Mesenchymal stem cell (in vitro differentiated cells and primary cell): ENCODE results near the gene PANK1.

Source experiments
- DNase-seq: peaks from one replicate; pipeline ENCODE4 v3.0.0-alpha.2; 2013
- H2AFZ ChIP-seq: one replicate; pipeline ENCODE4 v1.6.1; 2013; ENCODE audit warnings: low read depth, mild to moderate bottlenecking, control low read depth, inconsistent platforms, low read length, moderate library complexity
- H2AK5ac ChIP-seq: 2 replicates; pipeline ENCODE4 v1.6.1; 2013; ENCODE audit warnings: low read length, moderate library complexity, mild to moderate bottlenecking, inconsistent platforms; ENCODE audit not compliant: severe bottlenecking
- H2BK120ac ChIP-seq: one replicate; pipeline ENCODE4 v1.6.1; 2013; ENCODE audit warnings: low read depth, mild to moderate bottlenecking, inconsistent platforms, low read length, moderate library complexity
- H2BK12ac ChIP-seq, 2 experiments: one replicate each; pipeline ENCODE4 v1.6.1; 2013; ENCODE audit warnings: inconsistent platforms in 2 of 2, low read length in 2 of 2, mild to moderate bottlenecking in 2 of 2, moderate library complexity in 2 of 2, control low read depth in 1 of 2
- H2BK15ac ChIP-seq: one replicate; pipeline ENCODE4 v1.6.1; 2013; ENCODE audit warnings: mild to moderate bottlenecking, low read depth, inconsistent platforms; ENCODE audit not compliant: poor library complexity, severe bottlenecking
- H2BK5ac ChIP-seq: 2 replicates; pipeline ENCODE4 v1.6.1; 2013; ENCODE audit warnings: low read depth, mild to moderate bottlenecking, low read length, control low read depth, inconsistent platforms; ENCODE audit not compliant: poor library complexity, severe bottlenecking
- H3K14ac ChIP-seq, 2 experiments: one replicate each; pipeline ENCODE4 v1.6.1; 2013; ENCODE audit warnings: inconsistent platforms in 2 of 2, low read length in 2 of 2, control low read depth in 1 of 2, mild to moderate bottlenecking in 1 of 2, moderate library complexity in 1 of 2
- H3K18ac ChIP-seq, 2 experiments: one replicate each; pipeline ENCODE4 v1.6.1; 2013; ENCODE audit warnings: inconsistent platforms in 2 of 2, low read length in 2 of 2, control low read depth in 1 of 2, low read depth in 1 of 2, mild to moderate bottlenecking in 1 of 2
- H3K23ac ChIP-seq, 2 experiments: one replicate each; pipeline ENCODE4 v1.6.1; 2013; ENCODE audit warnings: inconsistent platforms in 2 of 2, low read length in 2 of 2, mild to moderate bottlenecking in 2 of 2, moderate library complexity in 2 of 2, control low read depth in 1 of 2
- H3K27ac ChIP-seq: 2 replicates; pipeline ENCODE4 v1.5.1; 2013; ENCODE audit warnings: mild to moderate bottlenecking, moderate library complexity, low read length, control low read depth, inconsistent platforms; ENCODE audit not compliant: poor library complexity, severe bottlenecking
- H3K27me3 ChIP-seq, 2 experiments: 2 replicates each; pipeline versions ENCODE4 v1.6.1 to v1.7.0; 2013; ENCODE audit warnings: low read length in 2 of 2, mild to moderate bottlenecking in 2 of 2, moderate library complexity in 2 of 2, control low read depth in 1 of 2, inconsistent platforms in 1 of 2; ENCODE audit not compliant: control insufficient read depth in 1 of 2, insufficient read depth in 1 of 2
- H3K36me3 ChIP-seq, 2 experiments: 2 replicates each; pipeline versions ENCODE4 v1.6.1 to v1.7.0; 2013; ENCODE audit warnings: low read length in 2 of 2, control low read depth in 1 of 2, inconsistent platforms in 1 of 2, low read depth in 1 of 2, mild to moderate bottlenecking in 1 of 2; ENCODE audit not compliant: insufficient read depth in 2 of 2, control insufficient read depth in 1 of 2
- H3K4ac ChIP-seq, 2 experiments: one replicate each; pipeline ENCODE4 v1.6.1; 2013; ENCODE audit warnings: inconsistent platforms in 2 of 2, low read length in 2 of 2, mild to moderate bottlenecking in 2 of 2, moderate library complexity in 2 of 2, control low read depth in 1 of 2, low read depth in 1 of 2
- H3K4me1 ChIP-seq: 2 replicates; pipeline ENCODE4 v1.6.1; 2013; ENCODE audit warnings: low read depth, low read length, control low read depth; ENCODE audit not compliant: control insufficient read depth, insufficient read depth
- H3K4me2 ChIP-seq: 2 replicates; pipeline ENCODE4 v1.6.1; 2013; ENCODE audit warnings: low read length, mild to moderate bottlenecking, inconsistent platforms; ENCODE audit not compliant: poor library complexity, severe bottlenecking
- H3K4me3 ChIP-seq, 2 experiments: 2 replicates each; pipeline versions ENCODE4 v1.5.1 to v1.7.0; 2013; ENCODE audit warnings: low read length in 2 of 2, mild to moderate bottlenecking in 2 of 2, control low read depth in 1 of 2, low read depth in 1 of 2; ENCODE audit not compliant: insufficient read depth in 1 of 2
- H3K79me1 ChIP-seq: replicated peaks from 2 replicates; pipeline ENCODE4 v1.6.1; 2013; ENCODE audit warnings: mild to moderate bottlenecking, control low read depth, low read length, inconsistent platforms; ENCODE audit not compliant: poor library complexity, severe bottlenecking
- H3K9ac ChIP-seq: 2 replicates; pipeline ENCODE4 v1.7.0; 2013; ENCODE audit warnings: mild to moderate bottlenecking, low read length, moderate library complexity
- H3K9me3 ChIP-seq: 2 replicates; pipeline ENCODE4 v1.7.0; 2013; ENCODE audit warnings: mild to moderate bottlenecking, low read length; ENCODE audit not compliant: control insufficient read depth
- H4K8ac ChIP-seq: one replicate; pipeline ENCODE4 v1.6.1; 2013; ENCODE audit warnings: inconsistent platforms, mild to moderate bottlenecking, low read length, moderate library complexity
- H4K91ac ChIP-seq: one replicate; pipeline ENCODE4 v1.6.1; 2013; ENCODE audit warnings: mild to moderate bottlenecking, low read length, inconsistent platforms
- WGBS: methylation state at CpG from one replicate; pipeline ENCODE4 v1.1.7; 2013; ENCODE audit warnings: mixed read lengths; 5-methylcytosine and 5-hydroxymethylcytosine counted together

The PANK1 gene

DNA sequence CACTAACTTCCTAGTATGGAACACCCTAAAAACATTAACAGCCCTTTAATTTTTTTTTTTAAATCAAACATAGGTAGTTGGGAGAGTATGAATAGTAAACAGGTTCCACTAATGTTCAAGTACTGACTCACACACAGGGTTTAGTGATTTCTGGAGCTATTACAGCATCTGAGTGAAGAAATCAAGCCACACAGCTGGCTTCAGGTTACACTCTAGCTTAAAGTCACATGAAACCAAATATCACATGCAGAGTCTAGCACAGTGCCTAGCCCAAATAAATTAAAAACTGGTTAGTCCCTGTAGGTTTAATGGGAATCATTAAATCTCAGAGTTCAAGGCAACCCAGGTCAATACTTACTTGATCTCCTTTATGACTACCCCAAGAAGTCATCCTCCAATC lies 11.6 kb downstream of the PANK1 start:
- Histone ChIP-seq H3K79me1 (peaks cover 23% of the 10 kb centered on the region), H3K27ac (peak overlapping the region; percentile 88), H2AK5ac (peak overlapping the region; percentile 60), H2BK5ac (no peak overlapping the region), H2AFZ (no peak overlapping the region), H2BK15ac (no peak overlapping the region), H3K9ac (no peak overlapping the region), H3K23ac (no peak overlapping the region), H3K27me3 (no peaks in the 10 kb centered on the region), H4K91ac (no peak overlapping the region), H3K18ac (no peak overlapping the region), H3K4me2 (no peak overlapping the region), H3K4ac (no peak overlapping the region), H4K8ac (no peak overlapping the region), H2BK12ac (no peak overlapping the region), H3K4me3 (no peak overlapping the region), H3K36me3 (peaks cover 0 to 4% of the 10 kb centered on the region in 2 experiments), H3K14ac (no peak overlapping the region), H2BK120ac (no peak overlapping the region), H3K4me1 (peaks cover 4% of the 10 kb centered on the region), H3K9me3 (no peaks in the 10 kb centered on the region)
- DNase-seq, result peak; percentile 68

GRCh38 chr10:89632824-89633223 lies 12.2 kb downstream of the PANK1 start:
- peaks cover 0 to 4% of the 10 kb centered on the region in 2 experiments for H3K36me3 ChIP-seq
- H2BK15ac ChIP-seq, result no peak overlapping the region
- peak overlapping the region; percentile 55 for H3K4me2 ChIP-seq
- H3K27ac ChIP-seq, result peak overlapping the region; percentile 88
- no peak overlapping the region for H3K14ac ChIP-seq
- H3K9ac ChIP-seq, result no peak overlapping the region
- no peaks in the 10 kb centered on the region for H3K27me3 ChIP-seq
- H3K18ac ChIP-seq, result no peak overlapping the region
- H3K23ac ChIP-seq, result no peak overlapping the region
- 100% methylated on average over 1 of the region's 1 CpG for WGBS
- H3K4me1 ChIP-seq, result peaks cover 4% of the 10 kb centered on the region
- H2BK5ac ChIP-seq, result no peak overlapping the region
- H3K4ac ChIP-seq, result no peak overlapping the region
- no peaks in the 10 kb centered on the region for H3K9me3 ChIP-seq
- no peak overlapping the region for H4K91ac ChIP-seq
- no peak for DNase-seq
- H2BK120ac ChIP-seq, result no peak overlapping the region
- no peak overlapping the region for H2BK12ac ChIP-seq
- peaks cover 21% of the 10 kb centered on the region for H3K79me1 ChIP-seq
- no peak overlapping the region for H4K8ac ChIP-seq
- H3K4me3 ChIP-seq, result no peak overlapping the region
- H2AK5ac ChIP-seq, result peak overlapping the region; percentile 22
- H2AFZ ChIP-seq, result no peak overlapping the region

GRCh38 chr10:89627830-89628229 lies 17.2 kb downstream of the PANK1 start:
- Histone ChIP-seq H2BK5ac (no peak overlapping the region), H3K36me3 (no peaks in the 10 kb centered on the region), H2BK12ac (no peak overlapping the region), H3K79me1 (peaks cover 19% of the 10 kb centered on the region), H3K4me2 (no peak overlapping the region), H3K9me3 (no peaks in the 10 kb centered on the region), H3K9ac (no peak overlapping the region), H3K27me3 (no peaks in the 10 kb centered on the region), H3K4me3 (no peak overlapping the region), H3K23ac (no peak overlapping the region), H4K8ac (no peak overlapping the region), H4K91ac (no peak overlapping the region), H3K18ac (no peak overlapping the region), H2AFZ (no peak overlapping the region), H3K4ac (no peak overlapping the region), H3K4me1 (peaks cover 4% of the 10 kb centered on the region), H3K14ac (no peak overlapping the region), H3K27ac (no peak overlapping the region), H2BK15ac (no peak overlapping the region), H2AK5ac (no peak overlapping the region), H2BK120ac (no peak overlapping the region)
- no peak for DNase-seq
- WGBS, result no CpG with 5 or more reads among the region's 1 CpG

DNA sequence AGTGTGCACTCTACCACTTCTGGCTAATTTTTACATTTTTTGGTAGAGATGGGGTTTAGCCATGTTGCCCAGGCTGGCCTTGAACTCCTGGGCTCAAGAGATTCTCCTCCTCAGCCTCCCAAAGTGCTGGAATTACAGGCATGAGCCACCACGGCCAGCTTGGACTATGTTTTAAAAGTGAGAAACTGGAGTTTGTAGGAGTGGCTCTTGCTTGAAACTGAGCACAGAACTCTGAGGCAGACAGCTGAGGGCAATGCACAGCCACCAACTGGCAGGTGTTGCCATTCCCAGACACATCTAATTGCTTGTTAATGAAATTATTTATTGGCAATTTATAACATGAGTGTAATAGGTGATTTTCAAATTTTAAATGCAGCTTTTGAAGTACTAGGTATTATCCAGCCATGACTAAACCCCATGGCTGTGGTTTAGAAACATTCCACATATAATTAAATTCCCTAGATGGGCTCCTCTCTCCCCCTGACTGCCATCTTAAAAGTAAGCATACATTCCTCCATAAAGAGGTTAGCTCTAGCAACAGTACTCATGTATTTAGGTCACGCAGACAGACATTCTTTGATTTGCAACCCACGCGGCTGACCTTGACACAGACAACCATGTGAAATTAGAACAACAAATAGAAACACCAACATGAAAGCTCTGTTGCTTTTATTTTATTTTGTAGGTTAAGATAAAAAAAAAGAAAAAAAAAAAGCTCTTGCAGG lies 19.8 kb downstream of the PANK1 start:
- Histone ChIP-seq H2BK120ac (no peak overlapping the region), H2BK5ac (no peak overlapping the region), H3K14ac (no peak overlapping the region), H3K36me3 (no peaks in the 10 kb centered on the region), H3K9me3 (peaks cover 5% of the 10 kb centered on the region), H4K91ac (no peak overlapping the region), H3K4ac (peak overlapping the region in 1 of 2 experiments; percentile 2), H3K4me1 (peaks cover 4% of the 10 kb centered on the region), H3K27ac (peak overlapping the region; percentile 20), H3K79me1 (peaks cover 25% of the 10 kb centered on the region), H4K8ac (no peak overlapping the region), H2AFZ (no peak overlapping the region), H3K27me3 (no peaks in the 10 kb centered on the region), H2BK12ac (peak overlapping the region in 1 of 2 experiments; percentile 24), H3K4me2 (no peak overlapping the region), H3K9ac (no peak overlapping the region), H3K18ac (peak overlapping the region in 1 of 2 experiments; percentile 38), H2BK15ac (no peak overlapping the region), H3K4me3 (no peak overlapping the region), H2AK5ac (peak overlapping the region; percentile 65), H3K23ac (no peak overlapping the region)
- WGBS, result 94% methylated on average over 2 of the region's 4 CpGs
- DNase-seq, result peak; percentile 47
